HTR-8/SVneo (cell line): ENCODE data around the gene LDB2.
"Not testable (repeated sequence)": the region's sequence is repeated elsewhere in the genome, so short reads cannot be mapped to it uniquely, and the experiment has no call there.

Source experiments
- DNase-seq: peaks from one replicate; pipeline ENCODE4 v3.0.0; 2011; ENCODE audit warnings: low spot score, mixed read lengths; ENCODE audit not compliant: insufficient read length
- FAIRE-seq: peaks from 2 replicates; lab custom pipeline; 2011; peaks lifted over from hg19 to GRCh38; lab: Jason Lieb, UNC

The LDB2 gene

GRCh38 chr4:16524911-16525554 is 373.4 kb downstream of the LDB2 start:
- DNase-seq (no peak), FAIRE-seq (no peak)

GRCh38 chr4:16524406-16524805 is 374.0 kb downstream of the LDB2 start:
- FAIRE-seq (no peak), DNase-seq (no peak)

GRCh38 chr4:16523526-16523925 is 374.9 kb downstream of the LDB2 start:
- DNase-seq, FAIRE-seq: not testable (repeated sequence)

DNA sequence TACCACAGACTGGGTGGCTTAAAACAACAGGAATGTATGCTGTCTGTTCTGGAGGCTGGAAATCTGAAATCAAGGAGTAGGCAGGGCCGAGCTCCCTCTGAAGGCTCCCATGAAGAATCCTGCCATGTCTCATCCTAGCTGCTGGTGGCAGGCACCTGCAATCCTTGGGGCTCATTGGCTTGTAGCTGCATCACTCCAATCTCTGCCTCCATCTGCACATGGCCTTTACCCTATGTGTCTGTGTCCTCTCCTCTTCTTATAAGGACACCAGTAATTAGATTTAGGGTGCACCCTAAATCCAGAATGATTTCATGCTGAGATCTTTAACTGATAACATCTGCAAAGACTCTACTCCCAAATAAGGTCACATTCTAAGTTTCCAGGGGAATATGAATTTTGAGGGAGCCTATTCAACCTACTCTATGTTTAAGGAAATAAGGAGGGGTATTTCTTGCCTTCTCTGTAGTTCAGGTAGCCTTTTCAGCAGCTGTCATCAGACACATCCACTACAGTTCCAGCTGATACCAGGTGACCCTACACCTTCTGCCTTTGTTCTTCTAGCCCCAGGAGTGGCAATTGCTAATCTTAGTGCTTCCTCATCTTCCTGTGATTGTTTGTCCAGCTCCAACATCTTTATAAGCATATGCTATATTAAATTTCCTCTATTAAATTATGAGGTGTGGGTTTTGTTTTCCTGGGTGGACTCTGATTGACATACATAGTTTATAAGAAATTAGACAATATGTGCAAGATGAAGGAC is 377.1 kb downstream of the LDB2 start:
- FAIRE-seq (no peak), DNase-seq (no peak)

DNA sequence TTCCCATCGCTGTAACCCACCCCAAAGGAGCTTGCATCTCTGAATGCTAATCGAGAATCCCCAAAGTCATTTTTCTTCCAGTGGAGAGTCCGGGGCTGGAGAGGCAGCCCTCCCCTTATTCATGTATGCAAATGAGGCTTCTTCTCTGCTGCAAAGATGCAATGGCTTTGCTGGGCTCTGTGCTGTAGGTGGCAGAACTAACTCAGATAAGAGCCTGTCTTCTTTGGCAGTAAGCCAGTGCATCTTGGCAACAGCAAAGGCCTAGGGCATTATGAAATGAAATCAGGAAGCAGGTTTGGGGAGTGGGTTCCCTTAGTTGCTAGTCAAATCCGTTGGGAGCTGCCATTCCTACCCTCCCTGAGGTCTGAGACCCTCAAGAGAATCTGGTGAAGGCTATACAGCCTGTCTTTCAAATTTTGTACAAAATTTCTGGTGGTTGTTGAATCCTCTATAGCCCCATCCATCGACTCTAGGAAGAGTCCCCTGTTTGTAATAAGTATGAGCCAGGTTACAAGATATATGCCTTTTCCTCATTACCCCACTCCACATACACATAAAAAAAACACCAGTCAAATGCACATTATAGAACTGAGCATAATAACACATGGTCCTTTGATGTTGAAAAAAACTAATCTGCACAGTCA is 381.5 kb downstream of the LDB2 start:
- DNase-seq (no peak), FAIRE-seq (no peak)

GRCh38 chr4:16513876-16514275 is 384.6 kb downstream of the LDB2 start:
- no peak for DNase-seq
- FAIRE-seq: no peak

GRCh38 chr4:16508968-16509367 is 389.5 kb downstream of the LDB2 start:
- DNase-seq (no peak), FAIRE-seq (no peak)

- DNase-seq (no peak), FAIRE-seq (no peak)
These were observed 392.7 kb downstream of the LDB2 start for GRCh38 chr4:16505726-16506125.

DNA sequence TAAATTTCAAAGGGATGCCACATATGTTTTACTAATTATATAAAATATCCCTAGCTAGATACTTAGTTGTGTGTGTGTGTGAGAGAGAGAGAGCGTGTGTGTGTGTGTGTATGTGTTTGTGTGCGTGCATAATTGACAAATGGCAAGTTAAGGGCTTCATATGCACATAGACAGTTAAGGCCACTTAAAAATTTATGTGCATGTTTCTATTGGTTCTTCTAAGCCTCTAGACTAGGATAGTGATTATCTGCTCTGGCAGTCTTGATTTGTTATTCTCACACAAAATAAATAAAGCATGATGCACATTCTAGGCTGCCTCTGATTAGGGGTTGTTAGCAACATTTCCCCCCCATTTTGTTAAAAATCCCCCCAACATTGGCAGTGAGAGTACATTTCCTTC is 393.2 kb downstream of the LDB2 start:
- FAIRE-seq: no peak
- no peak for DNase-seq

GRCh38 chr4:16503421-16504100 is 394.9 kb downstream of the LDB2 start:
- DNase-seq (no peak), FAIRE-seq (no peak)

DNA sequence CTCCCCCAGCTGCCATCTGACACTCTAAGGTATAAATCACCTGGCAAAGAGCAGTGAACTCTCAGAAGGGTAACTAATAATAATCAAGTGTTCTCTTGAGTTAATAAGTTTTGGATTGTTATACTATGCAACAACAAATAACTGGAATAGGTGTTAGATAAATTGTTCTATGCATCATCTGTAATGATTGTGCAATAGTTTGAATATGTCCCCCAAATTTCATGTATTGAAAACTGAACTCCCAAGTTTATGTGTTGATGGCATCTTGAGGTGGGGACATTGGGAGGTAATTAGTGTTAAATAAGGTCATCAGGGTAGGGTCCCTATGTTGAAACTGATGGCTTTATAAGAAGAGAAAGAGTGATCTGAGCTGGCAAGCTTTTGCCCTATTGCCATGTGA is 399.5 kb downstream of the LDB2 start:
- FAIRE-seq (no peak), DNase-seq (no peak)

DNA sequence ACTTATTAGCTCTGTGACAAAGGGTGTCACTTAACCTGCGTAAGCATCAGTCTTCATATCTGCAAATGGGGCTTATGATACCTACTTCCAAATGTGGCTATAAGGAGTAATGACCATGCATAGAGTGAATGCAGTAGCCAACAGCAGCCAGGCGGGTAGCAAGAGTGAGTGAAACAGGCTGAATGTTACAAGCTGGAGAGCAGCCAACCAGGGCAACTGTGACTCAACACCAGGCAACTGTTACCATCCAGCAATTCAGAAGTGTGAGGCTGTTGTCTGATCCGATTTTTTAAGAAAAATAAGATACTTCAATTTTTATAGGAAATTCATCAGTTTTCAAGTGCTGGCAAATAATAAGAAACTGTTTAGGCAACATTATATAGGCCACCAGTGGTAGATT is 401.9 kb downstream of the LDB2 start:
- DNase-seq (no peak), FAIRE-seq (no peak)

DNA sequence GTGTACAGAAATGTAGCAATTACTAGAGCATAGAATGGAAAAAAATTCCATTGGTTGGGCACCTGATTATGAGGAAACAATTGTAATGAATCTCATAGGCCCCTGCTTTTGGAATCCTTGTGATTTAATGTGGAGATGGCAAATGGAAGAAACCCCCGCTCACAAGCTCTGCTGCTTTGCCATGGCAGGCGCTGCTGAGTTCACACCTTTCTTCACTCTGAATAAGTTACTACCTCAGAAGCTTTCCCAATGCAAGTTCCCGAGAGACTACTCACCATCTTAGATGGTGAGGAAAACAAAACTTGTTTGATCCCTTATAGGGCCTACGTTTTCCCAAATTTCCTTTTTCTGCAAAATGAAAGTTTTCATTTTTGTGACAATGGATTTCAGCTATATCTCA is 405.6 kb downstream of the LDB2 start:
- DNase-seq (no peak), FAIRE-seq (no peak)

- FAIRE-seq: no peak
- no peak for DNase-seq
These were observed 409.2 kb downstream of the LDB2 start for GRCh38 chr4:16489226-16489625.

DNA sequence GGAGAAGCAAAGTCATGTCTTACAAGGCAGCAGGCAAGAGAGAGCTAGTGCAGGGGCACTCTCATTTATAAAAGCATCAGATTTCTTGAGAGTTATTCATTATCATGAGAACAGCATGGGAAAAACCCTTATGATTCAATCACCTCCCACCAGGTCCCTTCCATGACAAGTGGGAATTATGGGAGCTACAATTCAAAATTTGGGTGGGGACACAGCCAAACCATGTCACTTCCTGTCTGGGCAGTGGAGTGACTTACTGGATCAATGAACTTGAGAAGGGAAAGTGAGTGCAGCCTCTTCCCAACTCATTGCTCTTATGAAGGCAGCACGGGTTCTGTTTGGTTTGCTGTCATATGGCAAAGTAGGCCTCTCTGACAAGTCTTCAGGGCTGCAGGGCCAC is 410.4 kb downstream of the LDB2 start:
- DNase-seq: no peak
- no peak for FAIRE-seq

DNA sequence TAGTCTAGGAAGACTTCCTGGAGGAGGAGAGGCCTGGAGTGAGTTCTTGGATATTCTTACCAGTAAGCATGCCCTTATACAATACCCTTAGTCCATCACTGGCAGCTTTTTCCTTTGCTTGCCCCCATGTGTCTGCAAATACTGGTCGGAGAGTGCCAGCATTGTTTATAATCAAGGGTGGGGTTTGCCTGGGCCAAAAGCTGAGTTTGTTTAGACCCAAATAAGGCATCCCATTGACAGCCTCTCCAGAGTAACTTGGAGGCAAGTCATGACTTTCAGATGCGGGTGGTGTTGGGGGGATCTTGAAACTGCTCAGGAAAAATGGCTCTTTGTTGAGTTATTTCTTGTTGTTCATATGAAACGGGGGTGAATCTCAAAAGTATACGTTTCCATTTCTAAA is 413.7 kb downstream of the LDB2 start:
- FAIRE-seq: no peak
- no peak for DNase-seq

DNA sequence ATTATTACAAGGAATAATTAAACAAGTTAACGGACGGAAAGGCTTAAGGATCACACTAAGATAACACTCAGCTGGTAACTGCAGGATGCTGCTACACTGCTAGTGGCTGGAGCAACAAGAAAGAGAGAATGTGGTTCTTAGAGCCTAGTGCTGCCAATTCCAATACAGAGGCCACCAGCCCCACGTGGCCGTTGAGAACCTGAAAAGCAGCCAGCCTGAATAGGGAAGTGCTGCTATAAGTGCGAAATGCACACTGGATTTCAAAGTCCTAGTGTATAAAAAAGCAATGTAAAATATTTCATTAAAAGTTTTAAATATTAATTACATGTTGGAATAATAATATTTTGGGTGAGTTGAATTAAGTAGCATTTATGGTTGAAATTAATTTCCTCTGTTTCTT is 414.9 kb downstream of the LDB2 start:
- FAIRE-seq: no peak
- no peak for DNase-seq

DNA sequence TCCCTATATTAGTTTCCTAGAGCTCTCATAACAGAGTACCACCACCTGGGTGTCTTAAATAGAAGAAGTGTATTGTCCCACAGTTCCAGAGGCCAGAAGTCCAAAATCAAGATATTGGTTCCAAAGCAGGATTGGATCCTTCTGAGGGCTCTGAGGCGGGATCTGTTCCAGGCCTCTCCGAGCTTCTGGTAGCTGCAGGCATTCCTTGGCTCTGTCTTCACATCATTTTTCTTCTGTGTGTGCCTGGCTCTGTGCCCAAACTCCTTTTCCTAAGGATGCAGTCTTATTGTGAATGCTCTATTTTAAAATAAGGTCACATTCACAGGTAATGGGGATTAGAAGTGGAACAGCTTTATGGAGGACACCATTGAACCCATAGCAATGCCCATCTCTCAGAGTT is 418.4 kb downstream of the LDB2 start:
- FAIRE-seq: no peak

GRCh38 chr4:16472537-16472936 is 425.9 kb downstream of the LDB2 start:
- DNase-seq (no peak), FAIRE-seq (no peak)

More for the DNA sequence above, 418.4 kb downstream of the LDB2 start:
- DNase-seq: no peak

DNA sequence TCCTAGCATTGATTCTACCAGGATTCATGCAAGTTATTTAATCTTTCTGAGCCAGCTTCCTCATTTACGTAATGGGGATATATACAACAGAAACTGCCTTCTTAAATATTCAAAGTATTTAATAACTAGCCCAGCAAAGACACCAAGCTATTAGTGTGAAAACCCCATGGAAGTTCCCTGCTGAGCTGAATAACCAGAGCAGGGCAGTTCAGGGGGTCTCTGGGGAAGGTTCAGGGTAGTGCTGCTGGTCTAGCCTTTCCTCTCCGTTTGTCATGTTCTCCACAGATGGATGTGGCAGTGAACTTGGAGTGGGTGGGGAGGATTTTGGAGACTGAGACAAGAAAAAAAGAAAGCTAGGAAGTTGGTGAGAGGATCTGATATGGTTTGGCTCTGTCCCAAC is 431.4 kb downstream of the LDB2 start:
- DNase-seq: no peak
- no peak for FAIRE-seq

DNA sequence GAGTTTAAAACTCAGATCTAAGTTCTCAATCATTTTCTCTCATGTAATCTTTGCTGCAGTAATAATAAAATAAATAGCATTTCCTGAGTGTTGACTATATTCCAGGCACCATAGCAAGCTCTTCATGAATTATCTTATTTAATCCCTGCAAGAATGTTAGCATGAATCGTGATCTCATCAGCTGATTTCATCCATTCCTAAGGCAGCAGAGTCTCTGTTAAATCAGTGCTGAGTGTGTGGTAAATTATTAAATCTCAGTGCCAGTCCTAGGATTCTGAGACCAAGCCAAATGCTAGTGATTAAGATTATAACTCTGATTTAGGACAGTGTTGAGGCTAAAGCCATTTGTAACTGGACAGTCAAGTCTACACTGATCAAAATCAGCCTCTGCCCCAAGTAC is 431.9 kb downstream of the LDB2 start:
- no peak for DNase-seq
- no peak for FAIRE-seq
